Fibroblast of peridontal ligament (primary cell): ENCODE data around the gene PTPRO.
A peak's percentile ranks its signal among the peaks of the same experiment; 100 is the strongest.

Experiments
- DNase-seq: peaks from one replicate; pipeline ENCODE4 v3.0.0-alpha.2; 2010; ENCODE audit errors: extremely low read depth

Gene PTPRO

GRCh38 chr12:15526033-15526432 lies 203.7 kb downstream of the PTPRO start:
- DNase-seq, result no peak

DNA sequence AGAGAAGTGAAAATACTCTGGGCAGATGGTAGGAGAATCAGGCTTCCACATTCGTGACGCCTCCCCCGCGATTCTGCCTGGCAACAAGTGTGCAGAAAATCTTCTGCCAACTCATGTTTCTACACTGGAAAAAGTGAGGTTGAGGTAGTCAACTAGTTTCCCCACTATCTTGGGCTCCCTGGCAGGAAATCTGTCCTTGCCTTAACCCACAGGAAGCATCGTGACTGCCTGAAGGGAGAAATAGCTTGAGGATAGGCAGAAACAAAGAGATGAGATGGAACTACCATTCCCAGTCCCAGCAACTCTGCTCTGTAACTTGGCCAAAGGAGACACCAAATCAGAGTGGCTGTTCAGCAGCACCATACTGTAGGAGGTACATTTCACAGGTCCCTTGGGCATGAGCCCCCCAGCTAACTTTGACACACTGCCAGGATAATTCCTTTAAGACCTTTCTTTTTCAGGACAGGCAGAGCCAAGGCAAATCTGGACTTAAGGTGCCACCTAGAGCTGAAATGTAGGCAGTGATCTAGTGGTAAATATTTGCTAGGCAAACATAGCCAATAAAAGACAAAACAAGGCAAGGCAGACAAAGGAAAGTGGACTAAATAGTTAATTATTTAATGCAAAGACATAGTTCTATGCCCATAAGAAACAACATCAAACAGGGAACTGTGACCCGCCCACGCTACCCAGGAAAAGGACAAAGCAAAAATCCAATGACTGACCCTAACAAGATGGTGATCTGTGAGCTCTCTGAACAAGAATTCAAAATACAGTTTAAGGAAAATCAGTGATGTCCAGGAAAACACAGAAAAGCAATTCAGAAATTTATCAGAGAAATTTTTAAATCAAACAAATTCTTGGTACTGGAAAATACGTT lies 205.1 kb downstream of the PTPRO start:
- no peak for DNase-seq

DNA sequence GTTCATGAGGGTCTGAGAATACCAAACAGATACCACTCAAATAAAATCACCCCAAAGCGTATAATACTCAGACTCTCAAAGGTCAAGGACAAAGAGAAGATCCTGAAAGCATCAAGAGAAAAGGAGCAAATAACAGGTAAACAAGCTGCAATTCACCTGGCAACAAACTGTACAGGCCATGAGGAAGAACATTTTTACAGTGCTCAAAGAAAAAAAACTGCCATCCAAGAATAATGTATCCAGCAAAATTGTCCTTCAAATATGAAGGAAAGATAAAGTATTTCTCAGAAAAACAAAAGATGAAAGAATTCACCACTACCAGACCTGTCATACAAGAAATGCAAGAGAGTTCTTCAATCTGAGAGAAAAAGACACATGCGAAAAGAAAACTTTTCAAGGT lies 206.4 kb downstream of the PTPRO start:
- no peak for DNase-seq

GRCh38 chr12:15530361-15530760 lies 208.1 kb downstream of the PTPRO start:
- DNase-seq, result no peak

DNA sequence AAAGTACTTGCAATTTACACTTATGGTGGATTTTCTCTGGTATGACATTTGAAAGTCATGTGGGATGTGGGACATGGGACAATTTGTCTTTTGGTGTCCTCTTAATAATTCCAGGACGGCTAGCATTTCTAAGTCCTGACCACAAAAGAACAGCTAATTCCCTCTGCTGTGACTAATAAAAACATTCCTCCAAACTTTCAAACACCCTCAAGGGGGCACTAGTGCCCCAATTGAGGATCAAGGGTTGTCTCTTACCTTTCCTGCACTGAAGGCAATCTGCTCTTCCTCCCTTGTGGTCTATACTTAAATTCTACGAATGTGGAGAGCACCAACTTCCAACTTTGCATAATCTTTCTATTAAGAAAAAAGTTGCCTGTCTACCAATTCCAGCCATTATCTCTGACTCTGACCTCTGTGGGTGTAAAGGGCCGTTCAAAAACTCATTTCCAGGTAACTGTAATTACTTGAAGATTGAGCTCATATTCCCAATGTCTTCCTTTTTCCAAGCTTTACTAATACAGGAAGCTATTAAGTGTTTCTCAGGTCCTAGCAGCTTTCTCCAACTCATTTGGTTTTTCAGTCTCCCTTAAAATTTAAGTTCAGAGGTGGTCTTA lies 210.2 kb downstream of the PTPRO start:
- peak; percentile 76 for DNase-seq

DNA sequence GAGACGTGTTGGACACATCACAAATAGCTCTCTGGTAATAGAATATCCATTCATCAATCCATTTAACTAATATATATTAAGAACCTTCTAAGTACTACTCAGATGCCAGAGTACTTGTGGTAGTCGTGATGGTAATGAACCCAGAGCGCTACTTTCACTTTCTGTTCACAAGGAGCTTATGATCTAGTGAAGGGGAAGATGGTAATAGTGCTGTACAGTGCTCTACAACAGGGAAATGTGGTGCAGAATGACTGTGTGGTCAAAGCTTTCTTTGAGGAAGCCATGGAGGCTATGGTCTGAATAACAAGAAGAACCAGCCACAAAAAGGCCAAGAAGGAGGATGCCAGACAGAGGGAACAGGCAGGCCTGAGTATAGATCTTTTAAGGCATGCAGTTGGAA lies 212.0 kb downstream of the PTPRO start:
- peak; percentile 63 for DNase-seq

GRCh38 chr12:15534874-15535273 lies 212.6 kb downstream of the PTPRO start:
- DNase-seq, result peak; percentile 70

GRCh38 chr12:15535352-15535781 lies 213.1 kb downstream of the PTPRO start:
- no peak for DNase-seq

DNA sequence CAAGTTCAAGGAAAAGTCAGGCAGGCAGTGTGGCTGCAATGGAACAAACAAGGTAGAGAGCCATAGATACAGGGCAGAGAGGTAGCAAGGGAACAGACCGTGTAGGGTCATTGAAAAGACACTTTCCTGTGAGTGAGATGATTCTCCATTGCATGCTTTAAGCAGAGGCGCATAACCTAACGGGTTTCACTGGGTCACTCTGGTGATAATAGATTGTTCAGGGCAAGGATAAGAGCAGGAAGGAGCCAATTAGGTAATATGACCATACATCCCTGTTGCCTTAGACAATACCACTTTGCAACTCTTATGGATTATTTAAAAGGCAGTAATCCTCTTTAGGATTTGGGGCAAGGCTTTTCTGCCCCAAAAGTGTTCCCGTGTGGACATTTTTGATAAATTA lies 214.1 kb downstream of the PTPRO start:
- DNase-seq, result no peak

- peak; percentile 63 for DNase-seq
Observed at GRCh38 chr12:15538881-15539280, 216.6 kb downstream of the PTPRO start.

DNA sequence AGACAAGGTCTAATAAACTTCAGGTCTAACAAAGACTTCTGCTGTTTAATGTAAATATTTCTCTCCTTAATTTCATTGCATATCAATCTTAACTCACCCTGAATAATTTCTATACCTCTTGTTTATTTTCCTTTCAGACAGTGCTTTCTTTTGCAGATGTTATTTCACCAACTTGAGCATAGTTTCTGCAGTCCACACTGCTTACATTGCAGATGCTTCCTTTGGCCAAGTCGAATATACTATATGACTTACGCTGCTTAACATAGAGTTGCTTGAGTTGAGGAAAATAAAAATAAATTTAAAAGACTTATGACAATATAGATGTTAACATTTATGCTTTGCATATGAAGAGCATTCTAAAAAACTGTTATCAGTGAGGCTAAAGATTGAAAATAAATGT lies 217.7 kb downstream of the PTPRO start:
- no peak for DNase-seq

DNA sequence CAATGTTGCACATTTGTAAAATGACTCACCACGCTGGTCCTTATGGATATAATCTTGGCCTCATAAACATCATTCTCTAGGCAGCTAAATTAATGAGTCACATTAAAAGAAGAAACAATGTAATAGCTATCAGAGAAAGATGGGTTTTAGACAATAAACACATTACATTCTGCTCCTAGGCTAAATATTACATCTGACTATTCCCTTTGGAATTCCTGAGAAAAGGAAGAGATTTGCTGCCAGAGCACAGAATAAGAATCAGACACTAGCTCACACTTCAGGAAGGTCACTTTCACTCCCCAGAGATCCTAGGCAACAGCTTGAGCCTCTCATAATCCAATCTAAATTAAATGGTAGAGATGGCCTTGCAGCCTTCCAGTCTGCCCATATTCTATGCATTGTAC lies 218.2 kb downstream of the PTPRO start:
- peak; percentile 42 for DNase-seq

- no peak for DNase-seq
Observed at GRCh38 chr12:15541996-15542631, 219.8 kb downstream of the PTPRO start.

DNA sequence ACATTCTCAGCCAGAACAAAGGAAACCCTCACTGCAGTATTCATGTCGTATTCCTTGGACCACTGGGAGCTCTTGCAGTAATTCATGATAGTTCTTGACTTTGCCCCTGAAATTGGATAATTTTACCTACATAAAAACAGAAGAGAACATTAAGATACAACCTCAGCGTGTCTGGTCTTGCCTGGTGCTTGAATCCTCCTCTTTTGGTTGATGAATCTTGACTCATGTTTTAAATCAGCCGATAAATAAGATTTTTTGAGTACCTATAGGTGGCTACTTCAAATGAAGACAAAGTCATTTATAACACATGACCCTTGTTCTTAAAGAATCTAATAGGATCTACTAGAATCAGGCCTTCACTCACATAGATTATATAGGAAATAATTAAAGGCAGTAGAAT lies 221.0 kb downstream of the PTPRO start:
- no peak for DNase-seq

DNA sequence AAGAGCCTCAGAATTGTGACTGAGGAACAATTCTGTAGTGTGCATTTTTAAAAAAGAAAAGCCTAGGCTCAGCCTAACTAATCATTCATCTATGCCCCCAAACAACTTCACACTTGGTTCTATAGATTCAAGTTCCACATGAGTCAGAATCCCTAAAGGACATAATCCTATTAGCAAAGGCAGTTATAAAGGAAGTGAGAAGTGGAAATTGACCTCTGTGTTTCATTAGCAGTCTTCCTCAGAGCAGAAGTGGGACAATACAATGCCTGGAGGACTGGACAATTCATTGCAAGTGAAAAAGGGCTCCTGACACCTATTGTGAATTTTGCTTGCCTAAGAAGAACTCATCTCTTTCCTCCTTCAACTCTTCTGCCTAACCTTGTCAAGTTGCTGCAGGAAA lies 222.3 kb downstream of the PTPRO start:
- DNase-seq, result no peak

- DNase-seq, result no peak
Observed at GRCh38 chr12:15545334-15545733, 223.0 kb downstream of the PTPRO start.

DNA sequence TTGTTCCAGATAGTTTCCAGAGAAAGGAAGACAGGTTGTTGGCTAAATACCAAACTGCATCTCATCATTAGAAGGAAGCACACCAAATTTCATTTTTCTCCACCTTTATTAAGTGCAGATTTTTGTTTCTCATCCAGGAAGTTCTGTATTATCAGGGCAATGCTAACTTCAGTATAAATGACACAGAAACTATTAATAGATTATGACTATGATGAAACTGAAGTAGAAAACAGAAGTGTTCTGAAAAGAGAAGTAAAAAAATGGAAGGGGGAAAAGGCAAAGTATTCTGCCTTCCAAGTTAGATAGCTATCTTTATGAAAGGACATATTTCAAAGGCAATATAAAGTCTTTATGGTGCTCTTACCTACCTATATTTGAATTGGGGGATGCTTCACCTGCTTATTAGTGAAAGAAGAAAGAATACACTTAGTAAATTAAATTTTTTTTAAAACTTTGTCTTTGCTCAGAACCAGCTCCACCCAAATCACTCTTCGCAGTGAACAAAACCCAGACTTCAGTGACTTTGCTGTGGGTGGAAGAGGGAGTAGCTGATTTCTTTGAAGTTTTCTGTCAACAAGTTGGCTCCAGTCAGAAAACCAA lies 223.9 kb downstream of the PTPRO start:
- DNase-seq, result no peak

- DNase-seq, result no peak
Observed at GRCh38 chr12:15547063-15547462, 224.8 kb downstream of the PTPRO start.

- DNase-seq, result no peak
Observed at GRCh38 chr12:15547691-15548090, 225.4 kb downstream of the PTPRO start.

- DNase-seq, result no peak
Observed at GRCh38 chr12:15550793-15551192, 228.5 kb downstream of the PTPRO start.

DNA sequence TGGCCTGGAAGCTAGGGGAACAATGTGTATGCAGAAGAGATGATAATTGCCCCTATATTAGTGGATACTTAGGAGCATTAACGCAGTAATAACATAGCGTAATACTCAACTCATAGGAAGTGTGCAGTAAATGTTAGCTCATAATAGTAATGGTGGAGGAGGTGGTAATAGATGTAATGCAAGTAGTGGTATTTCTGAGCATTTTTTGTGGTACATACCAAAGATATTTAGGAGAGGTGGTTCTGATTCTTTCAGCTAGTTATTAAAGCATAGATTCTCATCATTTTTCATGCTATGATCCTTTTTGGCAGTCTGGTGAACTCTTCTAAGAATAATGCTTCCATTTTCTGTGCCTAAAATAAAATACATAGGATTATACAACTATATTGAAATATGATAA lies 233.1 kb downstream of the PTPRO start:
- DNase-seq, result no peak

- no peak for DNase-seq
Observed at GRCh38 chr12:15556411-15557102, 234.2 kb downstream of the PTPRO start.
